HepG2 (cell line): Measurements from ENCODE around the gene MACROD2. TPM values are rescaled to one million over a fixed set of nuclear protein-coding genes. Genes with fewer than 3 reads are reported as not detected.

Source experiments
- ADNP ChIP-seq: sonication (generic); formaldehyde crosslinking; IDR thresholded peaks from 2 replicates; pipeline ENCODE4 v1.4.0; 2020; ENCODE audit warnings: missing genetic modification reagents
- ASH2L ChIP-seq: fragments of 300-600, 200-600 bp; sonication (generic); IDR thresholded peaks from 2 replicates; pipeline ENCODE4 v1.7.0; 2017; ENCODE audit warnings: low read depth, mild to moderate bottlenecking, moderate library complexity, mixed read lengths, low read length; ENCODE audit not compliant: insufficient read length
- CREB1 ChIP-seq, 2 experiments: fragments of 450-650 bp in 1 of 2; IDR thresholded peaks; 2 replicates each; pipeline ENCODE4 v1.6.1; 2016 to 2017; ENCODE audit warnings: control low read depth in 1 of 2, mild to moderate bottlenecking in 1 of 2, missing compliant biosample characterization in 1 of 2, missing genetic modification characterization in 1 of 2
- DPF2 ChIP-seq: sonication (generic); formaldehyde crosslinking; IDR thresholded peaks from 2 replicates; pipeline ENCODE4 v1.4.0; 2020; ENCODE audit warnings: mild to moderate bottlenecking, low read depth, missing genetic modification reagents, borderline replicate concordance
- ETV6 ChIP-seq: sonication (generic); formaldehyde crosslinking; conservative IDR thresholded peaks from 2 replicates; pipeline ENCODE4 v1.4.0; 2020; ENCODE audit warnings: missing genetic modification reagents
- FOXP1 ChIP-seq, 2 experiments: fragments of 450-650 bp in 1 of 2; IDR thresholded peaks; 2 replicates each; pipeline ENCODE4 v1.6.1; 2017 to 2018; ENCODE audit warnings: antibody characterized with exemption in 1 of 2
- MXI1 ChIP-seq: IDR thresholded peaks from 3 replicates; pipeline ENCODE4 v1.6.1; 2012; ENCODE audit warnings: low read depth, low read length, inconsistent platforms, borderline replicate concordance
- MYNN ChIP-seq: sonication (generic); formaldehyde crosslinking; IDR thresholded peaks from 2 replicates; pipeline ENCODE4 v1.4.0; 2020; ENCODE audit warnings: mild to moderate bottlenecking, low read depth, missing genetic modification reagents
- MZF1 ChIP-seq: sonication (generic); formaldehyde crosslinking; IDR thresholded peaks from 2 replicates; pipeline ENCODE4 v1.8.1; 2023; ENCODE audit warnings: mild to moderate bottlenecking, missing genetic modification reagents, borderline replicate concordance
- NCOR1 ChIP-seq: fragments of 200-600 bp; sonication (generic); IDR thresholded peaks from 2 replicates; pipeline ENCODE4 v1.7.0; 2017; ENCODE audit warnings: antibody characterized with exemption, low read length, borderline replicate concordance
- NR3C1 ChIP-seq: sonication (generic); formaldehyde crosslinking; IDR thresholded peaks from 2 replicates; pipeline ENCODE4 v1.4.0; 2020; ENCODE audit warnings: missing genetic modification reagents
- RAD21 ChIP-seq: fragments of 450-650 bp; formaldehyde crosslinking; IDR thresholded peaks from 2 replicates; pipeline ENCODE4 v1.5.0; 2020; ENCODE audit warnings: mild to moderate bottlenecking
- RNF2 ChIP-seq: fragments of 450-650 bp; conservative IDR thresholded peaks from 2 replicates; pipeline ENCODE4 v1.6.1; 2016; ENCODE audit warnings: low read depth
- SIN3B ChIP-seq: fragments of 150-350 bp; IDR thresholded peaks from 2 replicates; pipeline ENCODE4 v1.6.1; 2014; ENCODE audit warnings: low read length
- SIX1 ChIP-seq: sonication (generic); formaldehyde crosslinking; IDR thresholded peaks from 2 replicates; pipeline ENCODE4 v1.4.0; 2020; ENCODE audit warnings: missing genetic modification reagents, borderline replicate concordance
- SPEN ChIP-seq: sonication (generic); formaldehyde crosslinking; IDR thresholded peaks from 2 replicates; pipeline ENCODE4 v1.5.1; 2020; ENCODE audit warnings: low read depth, mild to moderate bottlenecking, missing genetic modification reagents
- TBX3 ChIP-seq: fragments of 450-650 bp; IDR thresholded peaks from 2 replicates; pipeline ENCODE4 v1.6.1; 2017; ENCODE audit warnings: antibody characterized with exemption, mild to moderate bottlenecking, inconsistent platforms, borderline replicate concordance
- TCF7 ChIP-seq: sonication (generic); IDR thresholded peaks from 2 replicates; pipeline ENCODE4 v1.6.1; 2016; ENCODE audit warnings: antibody characterized with exemption, low read depth
- TERF1 ChIP-seq: sonication (generic); formaldehyde crosslinking; IDR thresholded peaks from 2 replicates; pipeline ENCODE4 v1.8.0; 2022; ENCODE audit warnings: mild to moderate bottlenecking, missing genetic modification reagents, moderate library complexity
- ZNF143 ChIP-seq: sonication (generic); formaldehyde crosslinking; IDR thresholded peaks from 2 replicates; pipeline ENCODE4 v1.4.0; 2020; ENCODE audit warnings: missing genetic modification reagents
- ZNF263 ChIP-seq: sonication (generic); formaldehyde crosslinking; IDR thresholded peaks from 2 replicates; pipeline ENCODE4 v1.4.0; 2020; ENCODE audit warnings: missing genetic modification reagents
- ZNF326 ChIP-seq: sonication (generic); formaldehyde crosslinking; IDR thresholded peaks from 2 replicates; pipeline ENCODE4 v1.4.0; 2020; ENCODE audit warnings: missing genetic modification reagents, borderline replicate concordance
- ZNF44 ChIP-seq: sonication (generic); formaldehyde crosslinking; IDR thresholded peaks from 2 replicates; pipeline ENCODE4 v1.5.1; 2020; ENCODE audit warnings: mild to moderate bottlenecking, missing genetic modification reagents
- ZNF460 ChIP-seq: sonication (generic); formaldehyde crosslinking; IDR thresholded peaks from 2 replicates; pipeline ENCODE4 v1.5.1; 2020; ENCODE audit warnings: missing genetic modification reagents, mild to moderate bottlenecking, borderline replicate concordance
- polyA plus RNA-seq, 8 experiments: library from polyadenylated mRNA; depleted of rRNA in 3 of 8; stranded (reverse) in 7 of 8; unstranded in 1 of 8; fragments of >200 nt; fragmentation: Illumina TruSeq in 4 of 8; extraction: Trizol in 4 of 8; gene quantifications; 2 replicates each; pipeline versions ENCODE4 v1.2.1 to v1.2.3, GENCODE V29; 2011 to 2016; ENCODE audit warnings: low read depth in 4 of 8, missing spikeins in 1 of 8, mixed read lengths in 1 of 8; ENCODE audit not compliant: insufficient read depth in 1 of 8
- total RNA-seq, 5 experiments: library from RNA; depleted of rRNA; stranded (reverse); fragments of >200 nt; fragmentation: Illumina TruSeq; extraction: Trizol; gene quantifications; 2 replicates each; pipeline ENCODE4 v1.2.3, GENCODE V29; 2016; ENCODE audit warnings: low read depth in 1 of 5
- TF ChIP-seq, protein P1 (sequence below): IDR thresholded peaks from 2 replicates; pipeline ENCODE4 v1.6.1; 2018; ENCODE audit warnings: missing genetic modification reagents, mild to moderate bottlenecking, missing compliant biosample characterization
- TF ChIP-seq, protein P2 (sequence below): sonication (generic); formaldehyde crosslinking; IDR thresholded peaks from 2 replicates; pipeline ENCODE4 v1.4.0; 2020; ENCODE audit warnings: missing genetic modification reagents

Gene MACROD2
- total and polyA plus RNA-seq, 2 of the 13 experiments (the other 11 are each of a cell fraction or from before 2014, with no cell fraction given), result 0.13 to 0.51 TPM

- TF ChIP-seq, protein P1, sequence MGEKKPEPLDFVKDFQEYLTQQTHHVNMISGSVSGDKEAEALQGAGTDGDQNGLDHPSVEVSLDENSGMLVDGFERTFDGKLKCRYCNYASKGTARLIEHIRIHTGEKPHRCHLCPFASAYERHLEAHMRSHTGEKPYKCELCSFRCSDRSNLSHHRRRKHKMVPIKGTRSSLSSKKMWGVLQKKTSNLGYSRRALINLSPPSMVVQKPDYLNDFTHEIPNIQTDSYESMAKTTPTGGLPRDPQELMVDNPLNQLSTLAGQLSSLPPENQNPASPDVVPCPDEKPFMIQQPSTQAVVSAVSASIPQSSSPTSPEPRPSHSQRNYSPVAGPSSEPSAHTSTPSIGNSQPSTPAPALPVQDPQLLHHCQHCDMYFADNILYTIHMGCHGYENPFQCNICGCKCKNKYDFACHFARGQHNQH (CRISPR knock-in tag), result 0 out of 2 replicates have a peak, but pooled peaks have one; percentile 9
- TF ChIP-seq ZNF143 (CRISPR knock-in tag), result no peak
- TF ChIP-seq FOXP1 (IDR thresholded peaks at IDR 0.05), result no peak
- TF ChIP-seq FOXP1 (CRISPR knock-in tag; IDR thresholded peaks at IDR 0.05), result peak; percentile 69; the same call in 1 of the 2 replicates
- no peak for TF ChIP-seq ZNF326 (CRISPR knock-in tag)
- TF ChIP-seq ASH2L, result no peak
- TF ChIP-seq CREB1 (IDR thresholded peaks at IDR 0.05), result no peak
- TF ChIP-seq CREB1 (CRISPR knock-in tag; IDR thresholded peaks at IDR 0.05), result no peak
- TF ChIP-seq NCOR1, result no peak
- peak; percentile 31; the same call in 1 of the 2 replicates for TF ChIP-seq TCF7
- TF ChIP-seq ZNF44 (CRISPR knock-in tag), result no peak
- TF ChIP-seq MYNN (CRISPR knock-in tag), result no peak
- no peak for TF ChIP-seq ETV6
- TF ChIP-seq TERF1 (CRISPR knock-in tag), result no peak
- no peak for TF ChIP-seq RAD21 (CRISPR knock-in tag)
- no peak for TF ChIP-seq NR3C1 (CRISPR knock-in tag)
- no peak for TF ChIP-seq TBX3
- TF ChIP-seq SIX1 (CRISPR knock-in tag), result no peak
- no peak for TF ChIP-seq SPEN
- no peak for TF ChIP-seq RNF2
- no peak for TF ChIP-seq ZNF460 (CRISPR knock-in tag)
- no peak for TF ChIP-seq ADNP (CRISPR knock-in tag)
- TF ChIP-seq SIN3B, result no peak
- no peak for TF ChIP-seq ZNF263 (CRISPR knock-in tag)
- TF ChIP-seq MZF1 (CRISPR knock-in tag), result no peak
- TF ChIP-seq MXI1, result no peak
- TF ChIP-seq DPF2, result no peak
- TF ChIP-seq, protein P2, sequence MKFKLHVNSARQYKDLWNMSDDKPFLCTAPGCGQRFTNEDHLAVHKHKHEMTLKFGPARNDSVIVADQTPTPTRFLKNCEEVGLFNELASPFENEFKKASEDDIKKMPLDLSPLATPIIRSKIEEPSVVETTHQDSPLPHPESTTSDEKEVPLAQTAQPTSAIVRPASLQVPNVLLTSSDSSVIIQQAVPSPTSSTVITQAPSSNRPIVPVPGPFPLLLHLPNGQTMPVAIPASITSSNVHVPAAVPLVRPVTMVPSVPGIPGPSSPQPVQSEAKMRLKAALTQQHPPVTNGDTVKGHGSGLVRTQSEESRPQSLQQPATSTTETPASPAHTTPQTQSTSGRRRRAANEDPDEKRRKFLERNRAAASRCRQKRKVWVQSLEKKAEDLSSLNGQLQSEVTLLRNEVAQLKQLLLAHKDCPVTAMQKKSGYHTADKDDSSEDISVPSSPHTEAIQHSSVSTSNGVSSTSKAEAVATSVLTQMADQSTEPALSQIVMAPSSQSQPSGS (CRISPR knock-in tag), result no peak
These were observed 2069.8 kb downstream of the MACROD2 start (continued) for GRCh38 chr20:16064989-16065707.
